HepG2 (cell line): ENCODE results near the gene RNASE7. TPM values are rescaled to one million over a fixed set of nuclear protein-coding genes. Genes with fewer than 3 reads are reported as not detected.

Experiments used
- ATAC-seq: fragments of 200-7000 bp; cut with Tn5 transposase; 3 replicates; pipeline ENCODE4 v1.9.1; 2020; ENCODE audit warnings: mild to moderate bottlenecking, moderate library complexity
- BruUV-seq: library from RNA; stranded (reverse); fragments of 400-500 nt; replicated peaks from 2 replicates; lab custom pipeline; 2021; lab: Mats Ljungman, UMichigan
- CTCF ChIA-PET: fragments of 300-600 bp; formaldehyde crosslinking; extraction: SDS; loops from one replicate; lab custom pipeline; 2021; ENCODE audit warnings: low total read pairs, inconsistent platforms, low intra/inter-chr PET ratio; lab: Yijun Ruan, JAX
- POLR2A ChIA-PET: fragments of 350-600 bp; sonication (Branson Sonifier 250); formaldehyde crosslinking; loops from one replicate; lab custom pipeline; 2020; ENCODE audit warnings: antibody characterized with exemption, inconsistent platforms; lab: Yijun Ruan, JAX
- DNase-seq: peaks from one replicate; pipeline ENCODE4 v3.0.0-alpha.2; 2015; ENCODE audit warnings: low spot score
- FAIRE-seq: peaks from 3 replicates; lab custom pipeline; 2011; peaks lifted over from hg19 to GRCh38; lab: Jason Lieb, UNC
- H2AFZ ChIP-seq: one replicate; pipeline ENCODE4 v1.6.1; 2011; ENCODE audit warnings: low read length, inconsistent platforms
- H3K27ac ChIP-seq: fragments of 300-600 bp; 3 replicates; pipeline ENCODE4 v1.8.0; 2011; ENCODE audit warnings: mixed run types, mild to moderate bottlenecking, mixed read lengths, low read length, inconsistent platforms; ENCODE audit not compliant: insufficient read depth; ENCODE audit errors: extremely low read length
- H3K27me3 ChIP-seq, 2 experiments: fragments of 200-600 bp in 1 of 2; 2 replicates in 1 of 2; 3 replicates in 1 of 2; pipeline versions ENCODE4 v1.6.0 to v1.8.0; 2011; ENCODE audit warnings: low read length in 2 of 2, mild to moderate bottlenecking in 2 of 2, moderate library complexity in 2 of 2, inconsistent platforms in 1 of 2; ENCODE audit not compliant: insufficient read depth in 2 of 2, control insufficient read depth in 1 of 2
- H3K36me3 ChIP-seq, 2 experiments: fragments of 200-600 bp in 1 of 2; replicated peaks in 1 of 2; 2 replicates in 1 of 2; 3 replicates in 1 of 2; pipeline versions ENCODE4 v1.5.1 to v1.8.0; 2011; ENCODE audit warnings: low read length in 2 of 2, inconsistent platforms in 1 of 2; ENCODE audit not compliant: insufficient read depth in 2 of 2, control insufficient read depth in 1 of 2
- H3K4me1 ChIP-seq: 2 replicates; pipeline ENCODE4 v1.5.1; 2012; ENCODE audit warnings: low read length, inconsistent platforms; ENCODE audit not compliant: insufficient read depth
- H3K4me2 ChIP-seq: 2 replicates; pipeline ENCODE4 v1.6.0; 2011; ENCODE audit warnings: low read depth, low read length, inconsistent platforms
- H3K4me3 ChIP-seq, 3 experiments: fragments of 200-600 bp in 1 of 3; sonication (generic), shearing (Covaris generic) in 1 of 3; replicated peaks in 1 of 3; 2 replicates each; pipeline ENCODE4 v1.5.1; 2011 to 2016; ENCODE audit warnings: low read length in 3 of 3, inconsistent platforms in 2 of 3, low read depth in 2 of 3, mild to moderate bottlenecking in 2 of 3, control low read depth in 1 of 3, mixed read lengths in 1 of 3; ENCODE audit not compliant: insufficient read depth in 1 of 3
- H3K79me2 ChIP-seq: one replicate; pipeline ENCODE4 v1.6.1; 2011; ENCODE audit warnings: low read length, inconsistent platforms; ENCODE audit not compliant: insufficient read depth
- H3K9ac ChIP-seq: 2 replicates; pipeline ENCODE4 v1.6.0; 2011; ENCODE audit warnings: mild to moderate bottlenecking, low read depth, low read length, inconsistent platforms; ENCODE audit not compliant: insufficient read depth
- H3K9me3 ChIP-seq: 2 replicates; pipeline ENCODE4 v1.5.1; 2012; ENCODE audit warnings: mild to moderate bottlenecking, low read length
- H4K20me1 ChIP-seq: 2 replicates; pipeline ENCODE4 v1.6.0; 2011; ENCODE audit warnings: inconsistent platforms, mild to moderate bottlenecking, low read length, moderate library complexity; ENCODE audit not compliant: insufficient read depth
- ARID3A ChIP-seq: IDR thresholded peaks from 2 replicates; pipeline ENCODE4 v1.6.1; 2012; ENCODE audit warnings: low read depth, low read length, improper control_type of control experiment
- CHD2 ChIP-seq: IDR thresholded peaks from 2 replicates; pipeline ENCODE4 v1.6.1; 2011; ENCODE audit warnings: low read depth, low read length, improper control_type of control experiment
- FLYWCH1 ChIP-seq: sonication (generic); formaldehyde crosslinking; IDR thresholded peaks from 2 replicates; pipeline ENCODE4 v1.8.1; 2023; ENCODE audit warnings: mild to moderate bottlenecking, missing genetic modification reagents
- MTF1 ChIP-seq: sonication (generic); formaldehyde crosslinking; IDR thresholded peaks from 2 replicates; pipeline ENCODE4 v1.5.0; 2020; ENCODE audit warnings: missing genetic modification reagents
- NAIF1 ChIP-seq: sonication (generic); formaldehyde crosslinking; IDR thresholded peaks from 2 replicates; pipeline ENCODE4 v1.5.0; 2020; ENCODE audit warnings: mild to moderate bottlenecking, missing genetic modification reagents, borderline replicate concordance
- PAX8 ChIP-seq: sonication (generic); formaldehyde crosslinking; IDR thresholded peaks from 2 replicates; pipeline ENCODE4 v1.8.0; 2022; ENCODE audit warnings: mild to moderate bottlenecking, missing genetic modification reagents, borderline replicate concordance
- TEAD3 ChIP-seq: optimal IDR thresholded peaks from 2 replicates; pipeline ENCODE3; 2016; ENCODE audit warnings: borderline replicate concordance
- TERF1 ChIP-seq: sonication (generic); formaldehyde crosslinking; IDR thresholded peaks from 2 replicates; pipeline ENCODE4 v1.8.0; 2022; ENCODE audit warnings: mild to moderate bottlenecking, missing genetic modification reagents, moderate library complexity
- ZBTB43 ChIP-seq: sonication (generic); formaldehyde crosslinking; conservative IDR thresholded peaks from 2 replicates; pipeline ENCODE4 v1.4.0; 2020; ENCODE audit warnings: missing genetic modification reagents
- ZNF136 ChIP-seq: sonication (generic); formaldehyde crosslinking; IDR thresholded peaks from 2 replicates; pipeline ENCODE4 v1.8.1; 2022; ENCODE audit warnings: low read depth, mild to moderate bottlenecking, moderate library complexity, missing genetic modification reagents
- ZNF772 ChIP-seq: sonication (generic); formaldehyde crosslinking; IDR thresholded peaks from 2 replicates; pipeline ENCODE4 v1.5.0; 2020; ENCODE audit warnings: mild to moderate bottlenecking, missing genetic modification reagents
- WGBS: methylation state at CpG from one replicate; pipeline ENCODE4 v1.1.6; 2017; ENCODE audit warnings: low lambda C conversion rate; 5-methylcytosine and 5-hydroxymethylcytosine counted together
- in situ Hi-C: cut with HindIII; loops from 2 replicates; pipeline ENCODE4 v1.10.0; 2017; ENCODE audit warnings: low pct_unique_long_range_greater_than_20kb; ENCODE audit not compliant: extremely low pct_ligation_motif_present
- intact Hi-C: fragments of 100-400 bp; cut with micrococcal nuclease; formaldehyde crosslinking; loops from one replicate; pipeline ENCODE4 v1.10.0; 2022; ENCODE audit not compliant: unreplicated experiment
- polyA plus RNA-seq, 8 experiments: library from polyadenylated mRNA; depleted of rRNA in 3 of 8; stranded (reverse) in 7 of 8; unstranded in 1 of 8; fragments of >200 nt; fragmentation: Illumina TruSeq in 4 of 8; extraction: Trizol in 4 of 8; gene quantifications; 2 replicates each; pipeline versions ENCODE4 v1.2.1 to v1.2.3, GENCODE V29; 2011 to 2016; ENCODE audit warnings: low read depth in 4 of 8, missing spikeins in 1 of 8, mixed read lengths in 1 of 8; ENCODE audit not compliant: insufficient read depth in 1 of 8
- total RNA-seq, 5 experiments: library from RNA; depleted of rRNA; stranded (reverse); fragments of >200 nt; fragmentation: Illumina TruSeq; extraction: Trizol; gene quantifications; 2 replicates each; pipeline ENCODE4 v1.2.3, GENCODE V29; 2016; ENCODE audit warnings: low read depth in 1 of 5

The RNASE7 gene
- total and polyA plus RNA-seq, 2 of the 13 experiments (the other 11 are each of a cell fraction or from before 2014, with no cell fraction given), result 0.04 TPM; not detected in 1

- Histone ChIP-seq H3K9me3 (no peaks in the 10 kb centered on the region), H3K79me2 (no peaks in the 10 kb centered on the region), H2AFZ (no peak overlapping the region), H3K36me3 (peaks cover 22 to 43% of the 10 kb centered on the region in 2 experiments), H4K20me1 (no peaks in the 10 kb centered on the region), H3K27me3 (no peaks in the 10 kb centered on the region), H3K4me2 (no peak overlapping the region), H3K4me1 (peaks cover under 1% of the 10 kb centered on the region), H3K27ac (no peak overlapping the region), H3K9ac (no peak overlapping the region), H3K4me3 (no peak overlapping the region)
- WGBS, result 90% methylated on average over 4 of the region's 4 CpGs
- TF ChIP-seq ZBTB43, result no peak
- TF ChIP-seq ZNF772 (CRISPR knock-in tag), result no peak
- TF ChIP-seq CHD2, result no peak
- no peak for TF ChIP-seq PAX8
- TF ChIP-seq TERF1 (CRISPR knock-in tag), result no peak
- TF ChIP-seq FLYWCH1 (CRISPR knock-in tag), result no peak
- TF ChIP-seq NAIF1, result no peak
- no peak for TF ChIP-seq ZNF136 (CRISPR knock-in tag)
- no peak for TF ChIP-seq ARID3A
- no peak for TF ChIP-seq TEAD3 (CRISPR knock-in tag)
- TF ChIP-seq MTF1 (CRISPR knock-in tag), result no peak
- FAIRE-seq, result no peak
- POLR2A ChIA-PET, result interaction anchor here (0.7 to 1.1 kb wide), 3 partner anchors 18 to 375 kb away, joined by 3 to 5 read pairs (median 4); no protein-coding TSS in a partner anchor
- CTCF ChIA-PET, result no interaction called here
- in situ Hi-C loops (loop anchor here (25.0 kb wide), 1 partner anchor 660 kb away; the partner anchor contains the start of genes CCNB1IP1 and PARP2), intact Hi-C loops (no loop called here)
- no TSS peak for BruUV-seq
- no peak for ATAC-seq
- DNase-seq, result no peak
Measured at GRCh38 chr14:20997115-20997514, 45.0 kb upstream of the RNASE7 start.
